ENCODE measurements around the gene BID.

Gene BID

GRCh38 chr22:17803609-17804270 is 29.5 kb upstream of the BID start:
- H3K4me3 ChIP-seq (ENCODE audit: low read depth, low read length), result no peak overlapping the region
- DNase-seq (ENCODE audit: low read depth), result no peak
- no peak for TF ChIP-seq CTCF (IDR thresholded peaks at IDR 0.05; ENCODE audit: control insufficient read depth, extremely low read depth, insufficient read depth)

GRCh38 chr22:17802822-17803221 is 28.6 kb upstream of the BID start:
- no peak for DNase-seq (ENCODE audit: low read depth)
- no peak overlapping the region for H3K4me3 ChIP-seq (ENCODE audit: low read depth, low read length)

GRCh38 chr22:17802411-17802810 is 28.1 kb upstream of the BID start:
- no peak for DNase-seq (ENCODE audit: low read depth)
- TF ChIP-seq CTCF (IDR thresholded peaks at IDR 0.05; ENCODE audit: control insufficient read depth, extremely low read depth, insufficient read depth), result no peak

More at GRCh38 chr22:17802822-17803221, 28.6 kb upstream of the BID start:
- TF ChIP-seq CTCF (IDR thresholded peaks at IDR 0.05; ENCODE audit: control insufficient read depth, extremely low read depth, insufficient read depth), result no peak

GRCh38 chr22:17797721-17798559 is 23.7 kb upstream of the BID start:
- DNase-seq (ENCODE audit: low read depth), result no peak
- no peak for TF ChIP-seq CTCF (IDR thresholded peaks at IDR 0.05; ENCODE audit: control insufficient read depth, extremely low read depth, insufficient read depth)
- no peak overlapping the region for H3K4me3 ChIP-seq (ENCODE audit: low read depth, low read length)

More at GRCh38 chr22:17802411-17802810, 28.1 kb upstream of the BID start:
- H3K4me3 ChIP-seq (ENCODE audit: low read depth, low read length), result no peak overlapping the region

GRCh38 chr22:17796695-17797094 is 22.4 kb upstream of the BID start:
- DNase-seq (ENCODE audit: low read depth), result no peak
- no peak for TF ChIP-seq CTCF (IDR thresholded peaks at IDR 0.05; ENCODE audit: control insufficient read depth, extremely low read depth, insufficient read depth)

GRCh38 chr22:17795661-17796548 is 21.6 kb upstream of the BID start:
- TF ChIP-seq CTCF (IDR thresholded peaks at IDR 0.05; ENCODE audit: control insufficient read depth, extremely low read depth, insufficient read depth), result no peak
- H3K4me3 ChIP-seq (ENCODE audit: low read depth, low read length), result no peak overlapping the region
- no peak for DNase-seq (ENCODE audit: low read depth)

More at GRCh38 chr22:17796695-17797094, 22.4 kb upstream of the BID start:
- H3K4me3 ChIP-seq (ENCODE audit: low read depth, low read length), result no peak overlapping the region
